Measurements from ENCODE around the gene POFUT2. TPM values are rescaled to one million over a fixed set of nuclear protein-coding genes. Genes with fewer than 3 reads are reported as not detected.

The POFUT2 gene
- polyA plus RNA-seq, 4 donors, result 38.2 to 43.3 (median 39.4) TPM

- DNase-seq (ENCODE audit: low read depth in 4 of 4, low spot score in 3 of 4), result no peak
Measured at GRCh38 chr21:45228656-45229240, 58.9 kb downstream of the POFUT2 start.

GRCh38 chr21:45228171-45228641 lies 59.5 kb downstream of the POFUT2 start:
- no peak for DNase-seq (ENCODE audit: low read depth in 4 of 4, low spot score in 3 of 4)

- no peak for DNase-seq (ENCODE audit: low read depth in 4 of 4, low spot score in 3 of 4)
Measured at GRCh38 chr21:45227735-45228134, 60.0 kb downstream of the POFUT2 start.

- no peak for DNase-seq (ENCODE audit: low read depth in 4 of 4, low spot score in 3 of 4)
Measured at GRCh38 chr21:45226540-45227326, 61.0 kb downstream of the POFUT2 start.

GRCh38 chr21:45225741-45226327 lies 61.9 kb downstream of the POFUT2 start:
- no peak for DNase-seq (ENCODE audit: low read depth in 4 of 4, low spot score in 3 of 4)

- no peak for DNase-seq (ENCODE audit: low read depth in 4 of 4, low spot score in 3 of 4)
Measured at GRCh38 chr21:45225041-45225740, 62.5 kb downstream of the POFUT2 start.

GRCh38 chr21:45224189-45224938 lies 63.3 kb downstream of the POFUT2 start:
- DNase-seq (ENCODE audit: low read depth in 4 of 4, low spot score in 3 of 4), result no peak

- DNase-seq (ENCODE audit: low read depth in 4 of 4, low spot score in 3 of 4), result no peak
Measured at GRCh38 chr21:45223236-45224185, 64.2 kb downstream of the POFUT2 start.

- no peak for DNase-seq (ENCODE audit: low read depth in 4 of 4, low spot score in 3 of 4)
Measured at GRCh38 chr21:45222001-45222400, 65.7 kb downstream of the POFUT2 start.

GRCh38 chr21:45220714-45221490 lies 66.8 kb downstream of the POFUT2 start:
- no peak for DNase-seq (ENCODE audit: low read depth in 4 of 4, low spot score in 3 of 4)

- no peak for DNase-seq (ENCODE audit: low read depth in 4 of 4, low spot score in 3 of 4)
Measured at GRCh38 chr21:45220071-45220481, 67.6 kb downstream of the POFUT2 start.

GRCh38 chr21:45219517-45219916 lies 68.2 kb downstream of the POFUT2 start:
- DNase-seq (ENCODE audit: low read depth in 4 of 4, low spot score in 3 of 4), result no peak

- no peak for DNase-seq (ENCODE audit: low read depth in 4 of 4, low spot score in 3 of 4)
Measured at GRCh38 chr21:45217010-45217409, 70.7 kb downstream of the POFUT2 start.

GRCh38 chr21:45215213-45215612 lies 72.5 kb downstream of the POFUT2 start:
- no peak for DNase-seq (ENCODE audit: low read depth in 4 of 4, low spot score in 3 of 4)
